DOHH2 (cell line): ENCODE data around the gene RAB11FIP5.

ENCODE experiments used
- H3F3A ChIP-seq: fragments of 200-600 bp; sonication (generic), shearing (Covaris generic); 2 replicates; pipeline ENCODE4 v1.6.0; 2016; ENCODE audit warnings: antibody characterized with exemption, mild to moderate bottlenecking; ENCODE audit not compliant: control insufficient read depth, insufficient read depth
- H3K27ac ChIP-seq: fragments of 200-600 bp; sonication (generic); 2 replicates; pipeline ENCODE4 v1.5.1; 2014; ENCODE audit warnings: low read depth, mild to moderate bottlenecking, low read length, moderate library complexity
- H3K27me3 ChIP-seq: fragments of 200-600 bp; sonication (generic); 2 replicates; pipeline ENCODE4 v1.6.1; 2014; ENCODE audit warnings: mild to moderate bottlenecking, low read length, mixed read lengths; ENCODE audit not compliant: control insufficient read depth
- H3K36me3 ChIP-seq: fragments of 200-600 bp; sonication (generic); 2 replicates; pipeline ENCODE4 v1.6.1; 2014; ENCODE audit warnings: mild to moderate bottlenecking, low read length, moderate library complexity, mixed read lengths; ENCODE audit not compliant: control insufficient read depth
- H3K4me1 ChIP-seq: fragments of 200-600 bp; sonication (generic); 2 replicates; pipeline ENCODE4 v1.6.1; 2014; ENCODE audit warnings: mild to moderate bottlenecking, low read length, mixed read lengths; ENCODE audit not compliant: control insufficient read depth
- H3K4me2 ChIP-seq: fragments of 200-600 bp; sonication (generic); 2 replicates; pipeline ENCODE4 v1.6.0; 2014; ENCODE audit warnings: mild to moderate bottlenecking, low read length, moderate library complexity
- H3K4me3 ChIP-seq: fragments of 200-600 bp; sonication (generic); 2 replicates; pipeline ENCODE4 v1.5.1; 2014; ENCODE audit warnings: mild to moderate bottlenecking, low read length, mixed read lengths
- H3K79me2 ChIP-seq: fragments of 200-600 bp; sonication (generic); 2 replicates; pipeline ENCODE4 v1.6.1; 2014; ENCODE audit warnings: mild to moderate bottlenecking, low read length, mixed read lengths; ENCODE audit not compliant: control insufficient read depth
- H3K9me2 ChIP-seq: fragments of 200-600 bp; sonication (generic); replicated peaks from 2 replicates; pipeline ENCODE4 v1.6.1; 2014; ENCODE audit warnings: mild to moderate bottlenecking, low read length, mixed read lengths; ENCODE audit not compliant: control insufficient read depth
- H3K9me3 ChIP-seq: fragments of 200-600 bp; sonication (generic); 2 replicates; pipeline ENCODE4 v1.6.1; 2014; ENCODE audit warnings: antibody characterized with exemption, low read length, mixed read lengths; ENCODE audit not compliant: control insufficient read depth, insufficient read depth
- H4K20me1 ChIP-seq: fragments of 200-600 bp; sonication (generic); 2 replicates; pipeline ENCODE4 v1.6.0; 2014; ENCODE audit warnings: low read depth, mild to moderate bottlenecking, antibody characterized with exemption, low read length, moderate library complexity; ENCODE audit not compliant: control insufficient read depth, insufficient read depth
- CTCF ChIP-seq: fragments of 200-600 bp; sonication (generic); IDR thresholded peaks from one replicate; pipeline ENCODE4 v1.5.1; 2014; ENCODE audit warnings: antibody characterized with exemption, mild to moderate bottlenecking, low read depth, low read length; ENCODE audit not compliant: poor library complexity, severe bottlenecking
- EZH2phosphoT487 ChIP-seq: fragments of 200-600 bp; sonication (generic); IDR thresholded peaks from 2 replicates; pipeline ENCODE4 v1.6.1; 2017; ENCODE audit warnings: borderline replicate concordance, mild to moderate bottlenecking, antibody characterized with exemption, low read length, moderate library complexity, mixed read lengths

RAB11FIP5 gene

GRCh38 chr2:73033766-73034381 is 78.9 kb downstream of the RAB11FIP5 start:
- Histone ChIP-seq H3K9me2 (no peaks in the 10 kb centered on the region), H3K79me2 (no peaks in the 10 kb centered on the region), H3F3A (no peaks in the 10 kb centered on the region), H4K20me1 (no peaks in the 10 kb centered on the region), H3K4me1 (no peaks in the 10 kb centered on the region), H3K4me2 (no peak overlapping the region), H3K27me3 (no peaks in the 10 kb centered on the region), H3K9me3 (no peaks in the 10 kb centered on the region), H3K4me3 (no peak overlapping the region), H3K27ac (no peak overlapping the region), H3K36me3 (no peaks in the 10 kb centered on the region)
- TF ChIP-seq CTCF = no peak
- TF ChIP-seq EZH2phosphoT487 = no peak

- TF ChIP-seq EZH2phosphoT487 (no peak), CTCF (no peak)
- H3F3A ChIP-seq = no peaks in the 10 kb centered on the region
- no peak overlapping the region for H3K4me2 ChIP-seq
- H3K36me3 ChIP-seq = no peaks in the 10 kb centered on the region
- no peaks in the 10 kb centered on the region for H4K20me1 ChIP-seq
- no peaks in the 10 kb centered on the region for H3K79me2 ChIP-seq
- no peaks in the 10 kb centered on the region for H3K27me3 ChIP-seq
- H3K9me2 ChIP-seq = no peaks in the 10 kb centered on the region
- no peaks in the 10 kb centered on the region for H3K9me3 ChIP-seq
- H3K4me3 ChIP-seq = no peak overlapping the region
- H3K27ac ChIP-seq = no peak overlapping the region
- no peaks in the 10 kb centered on the region for H3K4me1 ChIP-seq
Measured at GRCh38 chr2:73033142-73033765, 79.5 kb downstream of the RAB11FIP5 start.

- H3K9me3 ChIP-seq = no peaks in the 10 kb centered on the region
- no peaks in the 10 kb centered on the region for H3F3A ChIP-seq
- no peaks in the 10 kb centered on the region for H3K27me3 ChIP-seq
- no peaks in the 10 kb centered on the region for H3K36me3 ChIP-seq
- no peak for TF ChIP-seq CTCF
- no peak for TF ChIP-seq EZH2phosphoT487
- H3K4me3 ChIP-seq = no peak overlapping the region
- H3K27ac ChIP-seq = no peak overlapping the region
- H4K20me1 ChIP-seq = no peaks in the 10 kb centered on the region
- no peaks in the 10 kb centered on the region for H3K4me1 ChIP-seq
- H3K9me2 ChIP-seq = no peaks in the 10 kb centered on the region
- no peak overlapping the region for H3K4me2 ChIP-seq
- H3K79me2 ChIP-seq = no peaks in the 10 kb centered on the region
Measured at GRCh38 chr2:73032702-73033097, 80.0 kb downstream of the RAB11FIP5 start.
